D721Med (cell line): ENCODE data around the gene RNFT2.

ENCODE experiments used
- DNase-seq: peaks from one replicate; pipeline ENCODE4 v3.0.0; 2011; ENCODE audit warnings: low spot score; ENCODE audit not compliant: insufficient read length
- FAIRE-seq: peaks from 2 replicates; lab custom pipeline; 2011; peaks lifted over from hg19 to GRCh38; lab: Jason Lieb, UNC
- TF ChIP-seq, protein P1 (sequence below): IDR thresholded peaks from 2 replicates; pipeline ENCODE4 v1.5.1; 2012; ENCODE audit warnings: mild to moderate bottlenecking, control low read depth; ENCODE audit not compliant: insufficient read depth; ENCODE audit errors: missing control alignments

Gene RNFT2

DNA sequence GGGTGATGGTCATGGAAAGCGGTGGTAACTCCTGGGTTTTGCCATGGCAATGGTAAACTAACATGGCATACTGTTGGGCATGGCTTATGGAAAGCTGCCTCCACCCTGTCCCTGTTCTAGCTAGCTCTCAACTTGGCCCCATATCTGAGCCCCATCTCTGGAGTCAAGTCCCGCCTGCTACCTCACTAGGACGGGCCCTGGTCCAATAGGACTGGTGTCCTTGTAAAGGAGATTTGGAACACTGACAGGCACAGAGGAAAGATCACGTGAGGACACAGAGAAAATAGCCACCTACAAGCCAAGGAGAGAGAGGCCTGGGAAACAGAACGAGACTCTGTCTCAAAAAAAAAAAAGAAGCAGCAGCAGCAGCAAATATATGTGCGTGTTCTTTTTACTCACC is 59.8 kb downstream of the RNFT2 start:
- no peak for FAIRE-seq
- TF ChIP-seq, protein P1, sequence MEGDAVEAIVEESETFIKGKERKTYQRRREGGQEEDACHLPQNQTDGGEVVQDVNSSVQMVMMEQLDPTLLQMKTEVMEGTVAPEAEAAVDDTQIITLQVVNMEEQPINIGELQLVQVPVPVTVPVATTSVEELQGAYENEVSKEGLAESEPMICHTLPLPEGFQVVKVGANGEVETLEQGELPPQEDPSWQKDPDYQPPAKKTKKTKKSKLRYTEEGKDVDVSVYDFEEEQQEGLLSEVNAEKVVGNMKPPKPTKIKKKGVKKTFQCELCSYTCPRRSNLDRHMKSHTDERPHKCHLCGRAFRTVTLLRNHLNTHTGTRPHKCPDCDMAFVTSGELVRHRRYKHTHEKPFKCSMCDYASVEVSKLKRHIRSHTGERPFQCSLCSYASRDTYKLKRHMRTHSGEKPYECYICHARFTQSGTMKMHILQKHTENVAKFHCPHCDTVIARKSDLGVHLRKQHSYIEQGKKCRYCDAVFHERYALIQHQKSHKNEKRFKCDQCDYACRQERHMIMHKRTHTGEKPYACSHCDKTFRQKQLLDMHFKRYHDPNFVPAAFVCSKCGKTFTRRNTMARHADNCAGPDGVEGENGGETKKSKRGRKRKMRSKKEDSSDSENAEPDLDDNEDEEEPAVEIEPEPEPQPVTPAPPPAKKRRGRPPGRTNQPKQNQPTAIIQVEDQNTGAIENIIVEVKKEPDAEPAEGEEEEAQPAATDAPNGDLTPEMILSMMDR: no peak

DNA sequence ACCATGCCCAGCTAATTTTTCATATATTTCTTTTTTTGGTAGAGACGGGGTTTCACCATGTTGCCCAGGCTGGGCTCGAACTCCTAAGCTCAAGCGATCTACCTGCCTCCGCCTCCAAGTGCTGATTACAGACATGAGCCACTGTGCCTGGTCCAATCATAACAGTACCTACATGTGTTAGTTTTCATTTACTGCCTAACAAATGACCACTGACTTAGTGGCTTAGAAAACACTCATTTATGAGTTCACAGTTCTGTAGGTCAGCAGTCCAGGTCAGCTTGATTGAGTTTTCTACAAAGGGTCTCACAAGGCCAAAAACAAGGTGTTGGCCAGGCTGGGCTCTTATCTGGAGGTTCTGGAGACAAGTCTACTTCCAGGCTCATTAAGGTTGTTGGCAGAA is 60.6 kb downstream of the RNFT2 start:
- no peak for FAIRE-seq

More for the DNA sequence above, 59.8 kb downstream of the RNFT2 start:
- no peak for DNase-seq

DNA sequence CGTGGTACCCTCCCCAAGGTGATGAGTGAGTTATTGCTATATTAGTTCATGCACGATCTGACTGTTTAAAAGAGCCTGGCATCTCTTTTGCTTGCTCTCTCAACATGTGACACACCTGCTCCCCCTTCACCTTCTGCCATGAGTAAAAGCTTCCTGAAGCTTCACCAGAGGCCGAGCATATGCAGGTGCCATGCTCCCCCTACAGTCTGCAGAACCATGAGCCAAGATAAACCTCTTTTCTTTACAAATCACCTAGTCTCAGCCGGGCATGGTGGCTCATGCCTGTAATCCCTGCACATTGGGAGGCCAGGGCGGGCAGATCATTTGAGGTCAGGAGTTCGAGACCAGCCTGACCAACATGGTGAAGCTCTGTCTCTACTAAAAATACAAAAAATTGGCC is 61.8 kb downstream of the RNFT2 start:
- FAIRE-seq (no peak), DNase-seq (no peak)
- TF ChIP-seq, protein P1: no peak

More for the DNA sequence above, 60.6 kb downstream of the RNFT2 start:
- TF ChIP-seq, protein P1: no peak
- no peak for DNase-seq

DNA sequence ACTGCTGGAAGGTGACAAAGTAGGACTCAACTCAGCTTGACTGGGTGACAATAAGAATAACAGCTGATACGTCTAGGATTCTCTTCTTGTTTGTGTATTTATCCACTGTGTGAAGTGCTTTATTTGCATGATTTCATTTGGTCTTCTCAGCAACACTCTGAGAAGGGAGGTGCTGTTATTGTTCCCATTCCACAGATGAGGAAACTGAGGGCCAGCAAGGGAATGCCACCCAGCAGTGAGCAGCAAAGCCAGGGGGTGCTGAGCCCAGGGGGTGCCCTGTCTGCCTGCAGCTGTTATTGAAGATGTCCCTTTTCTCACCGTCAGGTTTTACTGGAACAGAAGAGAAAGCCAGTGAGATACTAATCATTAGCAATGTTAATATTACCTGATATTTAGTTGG is 62.8 kb downstream of the RNFT2 start:
- TF ChIP-seq, protein P1: no peak
- DNase-seq (no peak), FAIRE-seq (no peak)

DNA sequence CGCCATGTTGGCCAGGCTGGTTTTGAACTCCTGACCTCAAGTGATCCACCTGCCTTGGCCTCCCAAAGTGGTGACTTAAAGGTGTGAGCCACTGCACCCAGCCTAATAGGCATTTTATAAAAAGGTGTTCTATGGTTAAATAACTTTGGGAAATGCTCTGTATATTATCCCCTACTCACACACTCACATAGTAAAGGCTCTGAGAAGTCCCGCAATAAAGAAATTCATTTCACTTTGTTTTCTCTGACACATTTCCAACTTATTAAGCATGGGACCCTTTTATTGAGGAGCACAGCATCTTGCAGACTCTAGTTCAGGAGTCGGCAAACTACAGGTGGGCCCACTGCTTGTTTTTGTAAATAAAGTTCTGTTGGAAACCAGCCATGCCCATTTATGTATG is 63.9 kb downstream of the RNFT2 start:
- TF ChIP-seq, protein P1: no peak
- no peak for DNase-seq
- FAIRE-seq: no peak

DNA sequence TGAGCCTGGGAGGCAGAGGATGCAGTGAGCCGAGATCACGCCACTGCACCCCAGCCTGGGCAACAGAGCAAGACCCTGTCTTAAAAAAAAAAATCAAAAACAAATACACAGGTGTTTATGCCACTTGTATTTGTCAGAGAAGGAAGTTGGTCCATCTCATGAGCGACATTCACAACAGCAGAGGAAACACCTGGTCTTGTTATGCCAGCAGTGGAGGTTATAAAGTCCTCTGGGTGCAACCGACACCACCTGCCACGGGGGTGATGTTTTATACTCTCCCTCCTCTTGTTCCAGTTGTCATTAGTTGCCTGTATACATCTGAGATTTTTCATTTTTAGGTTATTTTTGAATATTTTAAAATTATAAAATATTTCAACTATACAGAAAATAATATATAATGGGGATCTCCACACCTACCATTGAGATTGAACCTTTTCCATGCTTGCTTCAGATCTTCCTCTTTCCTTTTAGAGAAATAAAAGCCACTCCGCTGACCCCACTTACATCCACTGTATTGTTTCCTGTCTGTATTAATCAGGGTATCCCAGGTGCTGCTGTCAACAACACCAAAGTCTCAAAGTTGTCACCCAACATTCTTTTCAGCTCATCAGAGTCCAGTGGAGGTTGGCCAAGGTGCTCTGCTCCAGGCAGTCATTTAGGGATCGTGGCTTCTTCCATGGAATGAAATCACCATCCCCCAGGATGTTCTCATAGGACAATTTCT is 65.1 kb downstream of the RNFT2 start:
- FAIRE-seq: no peak
- TF ChIP-seq, protein P1: no peak
- DNase-seq: no peak

DNA sequence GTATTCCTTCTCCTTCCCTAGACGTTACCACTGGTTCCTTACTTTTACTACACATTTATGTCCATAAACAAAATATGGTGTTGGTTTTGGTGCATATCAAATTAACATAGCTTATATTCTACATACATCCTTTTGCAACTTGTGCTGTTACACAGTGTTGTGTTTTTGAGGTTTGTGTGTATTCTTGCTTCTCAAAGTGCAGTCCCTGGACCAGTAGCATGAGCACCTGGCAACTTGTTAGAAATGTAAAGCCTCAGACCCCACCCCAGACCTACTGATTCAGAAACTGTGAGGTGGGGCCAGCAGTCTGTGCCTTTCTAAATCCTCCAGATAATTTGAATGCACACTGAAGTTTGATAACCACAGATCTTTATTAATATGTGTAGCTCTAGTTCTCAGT is 65.9 kb downstream of the RNFT2 start:
- TF ChIP-seq, protein P1: no peak
- no peak for FAIRE-seq
- DNase-seq: no peak
